Glutamatergic neuron (in vitro differentiated cells): ENCODE data around the gene DOCK6. TPM values are rescaled to one million over a fixed set of nuclear protein-coding genes. Genes with fewer than 3 reads are reported as not detected.

Experiments used
- DNase-seq: peaks from one replicate; pipeline ENCODE4 v3.0.0; 2022
- H3K27ac Mint-ChIP-seq: one replicate; pipeline ENCODE4 v1.8.0; 2020; ENCODE audit warnings: mild to moderate bottlenecking, mixed read lengths, inconsistent platforms; ENCODE audit not compliant: unreplicated experiment
- H3K27me3 Mint-ChIP-seq: one replicate; pipeline ENCODE4 v1.8.0; 2020; ENCODE audit warnings: mild to moderate bottlenecking, moderate library complexity, mixed read lengths, inconsistent platforms; ENCODE audit not compliant: unreplicated experiment
- H3K36me3 Mint-ChIP-seq: one replicate; pipeline ENCODE4 v1.8.0; 2020; ENCODE audit warnings: mild to moderate bottlenecking, mixed read lengths, inconsistent platforms; ENCODE audit not compliant: unreplicated experiment
- H3K4me1 Mint-ChIP-seq: one replicate; pipeline ENCODE4 v1.8.0; 2020; ENCODE audit warnings: mild to moderate bottlenecking, low read depth, mixed read lengths, inconsistent platforms; ENCODE audit not compliant: unreplicated experiment
- H3K4me3 Mint-ChIP-seq: one replicate; pipeline ENCODE4 v1.8.0; 2020; ENCODE audit warnings: mild to moderate bottlenecking, mixed read lengths, inconsistent platforms; ENCODE audit not compliant: unreplicated experiment
- H3K9me3 Mint-ChIP-seq: one replicate; pipeline ENCODE4 v1.8.0; 2020; ENCODE audit warnings: mild to moderate bottlenecking, moderate library complexity, mixed read lengths, inconsistent platforms; ENCODE audit not compliant: unreplicated experiment
- total RNA-seq: library from RNA; stranded (reverse); fragmentation: NEBNext Ultra II Directional; extraction: Animal tissue kit (Norgen Biotek cat#: 25700); gene quantifications from one replicate; pipeline ENCODE4 v1.2.1, GENCODE V29; 2021; ENCODE audit not compliant: unreplicated experiment
- TF ChIP-seq, protein P1 (sequence below): fragments of 200-600 bp; sonication (generic); IDR thresholded peaks from one replicate; pipeline ENCODE4 v1.5.0; 2021; ENCODE audit not compliant: partially characterized antibody, unreplicated experiment

DOCK6 gene
- total RNA-seq, 1 donor from 2014 or later = 260 TPM

DNA sequence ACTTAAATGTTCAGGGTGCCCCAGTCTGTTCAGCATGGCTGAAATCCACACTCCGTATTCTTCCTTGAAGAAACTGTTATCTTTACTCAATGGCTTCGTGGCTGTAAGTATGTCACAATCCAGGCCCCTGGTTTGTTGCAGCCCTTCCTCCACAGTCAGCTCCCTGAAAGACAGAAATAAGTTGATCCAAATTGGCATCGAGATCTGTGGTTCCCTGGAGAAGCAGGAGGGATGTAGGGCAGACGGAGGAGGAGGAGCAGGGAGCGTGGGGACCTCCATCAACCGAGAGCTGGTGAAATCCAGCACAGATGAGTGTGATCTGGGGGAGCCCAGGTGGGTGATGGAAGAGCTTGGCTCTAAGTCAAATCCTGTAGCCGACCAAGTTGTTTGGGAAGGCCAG, 33.9 kb upstream of the DOCK6 start:
- no peak for DNase-seq
- no peak overlapping the region for H3K27ac Mint-ChIP-seq
- H3K9me3 Mint-ChIP-seq = peaks cover 6% of the 10 kb centered on the region
- peaks cover 6% of the 10 kb centered on the region for H3K36me3 Mint-ChIP-seq
- H3K27me3 Mint-ChIP-seq = peaks cover 4% of the 10 kb centered on the region
- peaks cover 4% of the 10 kb centered on the region for H3K4me1 Mint-ChIP-seq
- H3K4me3 Mint-ChIP-seq = no peak overlapping the region
- TF ChIP-seq, protein P1, sequence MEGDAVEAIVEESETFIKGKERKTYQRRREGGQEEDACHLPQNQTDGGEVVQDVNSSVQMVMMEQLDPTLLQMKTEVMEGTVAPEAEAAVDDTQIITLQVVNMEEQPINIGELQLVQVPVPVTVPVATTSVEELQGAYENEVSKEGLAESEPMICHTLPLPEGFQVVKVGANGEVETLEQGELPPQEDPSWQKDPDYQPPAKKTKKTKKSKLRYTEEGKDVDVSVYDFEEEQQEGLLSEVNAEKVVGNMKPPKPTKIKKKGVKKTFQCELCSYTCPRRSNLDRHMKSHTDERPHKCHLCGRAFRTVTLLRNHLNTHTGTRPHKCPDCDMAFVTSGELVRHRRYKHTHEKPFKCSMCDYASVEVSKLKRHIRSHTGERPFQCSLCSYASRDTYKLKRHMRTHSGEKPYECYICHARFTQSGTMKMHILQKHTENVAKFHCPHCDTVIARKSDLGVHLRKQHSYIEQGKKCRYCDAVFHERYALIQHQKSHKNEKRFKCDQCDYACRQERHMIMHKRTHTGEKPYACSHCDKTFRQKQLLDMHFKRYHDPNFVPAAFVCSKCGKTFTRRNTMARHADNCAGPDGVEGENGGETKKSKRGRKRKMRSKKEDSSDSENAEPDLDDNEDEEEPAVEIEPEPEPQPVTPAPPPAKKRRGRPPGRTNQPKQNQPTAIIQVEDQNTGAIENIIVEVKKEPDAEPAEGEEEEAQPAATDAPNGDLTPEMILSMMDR = no peak

DNA sequence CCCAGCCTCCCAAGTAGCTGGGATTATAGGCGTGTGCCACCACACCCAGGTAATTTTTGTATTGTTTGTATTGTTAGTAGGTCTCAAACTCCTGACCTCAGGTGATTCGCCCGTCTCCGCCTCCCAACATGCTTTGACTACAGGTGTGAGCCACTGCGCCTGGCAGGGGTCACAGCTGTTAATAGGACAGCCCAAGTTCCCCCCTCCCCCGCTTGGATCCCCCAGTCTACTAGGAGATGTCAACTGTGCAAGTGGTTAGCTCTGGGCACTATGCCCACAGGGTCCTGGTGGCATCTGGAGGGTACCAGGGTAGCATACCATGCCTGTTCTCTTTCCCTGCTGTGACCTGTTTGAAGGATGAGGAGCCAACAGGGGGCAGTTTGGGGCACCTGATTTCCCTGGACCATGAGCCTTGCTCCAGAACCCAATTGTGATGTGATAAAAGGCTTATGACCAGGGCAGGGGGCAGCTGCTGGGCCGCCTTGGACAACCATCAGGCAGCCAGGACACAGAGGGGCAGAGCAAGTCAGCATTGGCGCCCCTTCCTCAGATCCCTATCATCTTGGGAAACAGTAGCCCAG, 33.4 kb upstream of the DOCK6 start, which contains the start of gene TSPAN16:
TSPAN16 (plus strand) TSS at position 496 of the 581 bp plus-strand sequence. CDS start 138 bp downstream, outside the sequence.
- H3K4me3 Mint-ChIP-seq = no peak within 1 kb of the TSS
- DNase-seq = no peak
- H3K27ac Mint-ChIP-seq = no peak within 1 kb of the TSS
- peaks cover 6% of the 10 kb centered on the region for H3K36me3 Mint-ChIP-seq
- H3K9me3 Mint-ChIP-seq = peaks cover 6% of the 10 kb centered on the region
- TF ChIP-seq, protein P1 = no peak
- H3K27me3 Mint-ChIP-seq = peaks cover 4% of the 10 kb centered on the region
- peaks cover 4% of the 10 kb centered on the region for H3K4me1 Mint-ChIP-seq

DNA sequence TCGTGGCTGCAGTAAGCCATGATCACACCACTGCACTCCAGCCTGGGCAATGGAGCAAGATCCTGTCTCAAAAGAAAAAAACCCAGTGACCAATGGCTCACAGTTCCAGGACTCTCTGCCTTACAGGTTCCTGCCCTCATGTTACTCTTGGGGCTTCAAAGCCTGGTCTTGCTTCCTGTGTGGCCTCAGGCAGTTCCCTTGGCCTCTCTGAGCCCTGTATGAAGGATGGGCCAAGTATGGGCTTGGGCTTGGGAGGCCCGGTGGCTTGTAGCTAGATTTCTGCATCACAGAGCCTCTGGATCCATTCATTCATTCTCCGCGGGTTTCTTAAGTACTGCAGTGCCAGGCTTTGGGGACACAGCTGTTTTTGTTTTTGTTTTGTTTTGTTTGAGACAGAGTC, 32.9 kb upstream of the DOCK6 start:
- H3K27ac Mint-ChIP-seq = no peak overlapping the region
- TF ChIP-seq, protein P1 = no peak
- H3K36me3 Mint-ChIP-seq = peaks cover under 1% of the 10 kb centered on the region
- DNase-seq = no peak
- H3K4me1 Mint-ChIP-seq = peaks cover 4% of the 10 kb centered on the region
- H3K27me3 Mint-ChIP-seq = peaks cover 4% of the 10 kb centered on the region
- H3K9me3 Mint-ChIP-seq = peaks cover 3% of the 10 kb centered on the region
- H3K4me3 Mint-ChIP-seq = no peak overlapping the region

DNA sequence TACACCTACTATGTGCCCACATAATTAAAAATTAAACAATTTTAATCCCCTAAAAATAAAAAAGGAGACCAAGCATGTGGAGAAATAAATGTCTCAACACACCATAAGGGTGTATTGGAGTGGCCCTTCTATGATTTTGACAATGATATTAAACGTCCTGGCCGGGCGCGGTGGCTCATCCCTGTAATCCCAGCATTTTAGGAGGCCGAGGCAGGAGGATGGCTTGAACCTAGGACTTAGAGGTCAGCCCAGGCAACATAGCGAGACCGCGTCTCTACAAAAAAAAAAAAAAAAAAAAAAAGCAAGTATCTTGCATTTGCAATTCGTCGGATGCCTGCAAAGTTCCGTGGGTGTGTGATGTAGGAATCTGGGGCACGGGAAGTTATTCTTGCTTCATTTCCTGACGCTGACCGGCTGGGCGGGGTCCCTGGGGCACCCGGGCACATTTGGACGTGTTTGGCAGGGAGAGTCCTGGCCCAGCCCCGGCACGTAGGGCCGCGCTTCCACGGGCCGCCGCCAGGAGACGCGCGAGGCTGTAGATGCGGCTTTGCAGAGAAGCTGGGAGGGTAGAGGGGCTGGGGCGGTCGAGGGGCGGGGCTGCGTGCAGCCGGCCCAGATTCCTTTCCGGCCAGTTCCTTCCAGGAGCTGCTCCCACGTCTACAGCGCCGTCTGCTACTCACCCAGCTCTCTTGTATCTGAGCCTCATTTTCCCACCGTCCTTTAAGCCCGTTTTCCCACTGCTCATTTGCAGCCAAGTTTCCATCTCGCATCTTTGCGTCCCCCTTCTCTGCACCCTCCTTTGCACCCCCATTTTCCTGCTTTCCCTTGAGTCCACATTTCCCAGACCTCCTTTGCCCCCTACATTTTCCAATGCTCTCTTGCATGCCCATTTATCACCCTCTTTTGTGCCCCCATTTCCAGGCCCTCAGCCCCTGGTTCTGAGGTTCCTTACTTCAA, 31.4 kb upstream of the DOCK6 start:
- peaks cover 4% of the 10 kb centered on the region for H3K4me1 Mint-ChIP-seq
- H3K27ac Mint-ChIP-seq = peak overlapping the region; percentile 86
- peaks cover 3% of the 10 kb centered on the region for H3K9me3 Mint-ChIP-seq

More for the DNA sequence above, 31.4 kb upstream of the DOCK6 start:
- peak overlapping the region; percentile 68 for H3K4me3 Mint-ChIP-seq
- peaks cover 2% of the 10 kb centered on the region for H3K27me3 Mint-ChIP-seq
- peak; percentile 98 for DNase-seq
- H3K36me3 Mint-ChIP-seq = no peaks in the 10 kb centered on the region
- TF ChIP-seq, protein P1 = peak; percentile 94
